Endothelial cell of umbilical vein (primary cell): ENCODE data around the gene SEC14L1. TPM values are rescaled to one million over a fixed set of nuclear protein-coding genes. Genes with fewer than 3 reads are reported as not detected.

Experiments used
- BruUV-seq: library from RNA; stranded (reverse); fragments of 400-500 nt; replicated peaks from 2 replicates; lab custom pipeline; 2021; lab: Mats Ljungman, UMichigan
- CTCF ChIA-PET: fragments of 300-600, 350-600 bp; sonication (Branson Sonifier 250); formaldehyde crosslinking; loops from one replicate; lab custom pipeline; 2021; ENCODE audit warnings: antibody characterized with exemption, inconsistent platforms; lab: Charles Lee
- POLR2A ChIA-PET: fragments of 300-600, 350-600 bp; sonication (Branson Sonifier 250); formaldehyde crosslinking; loops from one replicate; lab custom pipeline; 2021; ENCODE audit warnings: antibody characterized with exemption, inconsistent platforms; lab: Charles Lee
- DNase-seq: peaks from one replicate; pipeline ENCODE4 v3.0.0-alpha.2; 2011; ENCODE audit warnings: low read depth, low spot score
- FAIRE-seq: peaks from 2 replicates; lab custom pipeline; 2011; peaks lifted over from hg19 to GRCh38; lab: Jason Lieb, UNC
- H2AFZ ChIP-seq: 2 replicates; pipeline ENCODE4 v1.6.0; 2012; ENCODE audit warnings: low read depth, low read length, control low read depth, inconsistent platforms
- H3K27ac ChIP-seq: 2 replicates; pipeline ENCODE4 v1.5.1; 2011; ENCODE audit warnings: low read depth, mild to moderate bottlenecking, control low read depth, low read length, moderate library complexity; ENCODE audit not compliant: insufficient read depth
- H3K27me3 ChIP-seq, 2 experiments: 2 replicates each; pipeline versions ENCODE4 v1.6.0 to v1.6.1; 2011; ENCODE audit warnings: low read length in 2 of 2, mixed read lengths in 1 of 2; ENCODE audit not compliant: control insufficient read depth in 2 of 2, insufficient read depth in 2 of 2
- H3K36me3 ChIP-seq, 2 experiments: 2 replicates in 1 of 2; 3 replicates in 1 of 2; pipeline ENCODE4 v1.5.1; 2011; ENCODE audit warnings: low read length in 2 of 2, mild to moderate bottlenecking in 1 of 2, moderate library complexity in 1 of 2; ENCODE audit not compliant: control insufficient read depth in 2 of 2, insufficient read depth in 2 of 2; ENCODE audit errors: extremely low read depth in 1 of 2
- H3K4me1 ChIP-seq: 3 replicates; pipeline ENCODE4 v1.5.1; 2011; ENCODE audit warnings: mild to moderate bottlenecking, low read length; ENCODE audit not compliant: control insufficient read depth, insufficient read depth; ENCODE audit errors: extremely low read depth
- H3K4me2 ChIP-seq: 2 replicates; pipeline ENCODE4 v1.6.1; 2011; ENCODE audit warnings: low read length, control low read depth, mixed read lengths; ENCODE audit not compliant: insufficient read depth
- H3K4me3 ChIP-seq, 3 experiments: fragments of 200-600 bp in 1 of 3; sonication (generic), shearing (Covaris generic) in 1 of 3; replicated peaks in 1 of 3; 2 replicates each; pipeline ENCODE4 v1.5.1; 2011 to 2016; ENCODE audit warnings: control low read depth in 3 of 3, low read length in 3 of 3, mild to moderate bottlenecking in 2 of 3, inconsistent platforms in 1 of 3, low read depth in 1 of 3, moderate library complexity in 1 of 3; ENCODE audit not compliant: insufficient read depth in 1 of 3
- H3K79me2 ChIP-seq: 2 replicates; pipeline ENCODE4 v1.6.0; 2012; ENCODE audit warnings: low read length, inconsistent platforms; ENCODE audit not compliant: control insufficient read depth, insufficient read depth
- H3K9ac ChIP-seq: replicated peaks from 2 replicates; pipeline ENCODE3; 2011; ENCODE audit warnings: low read length, control low read depth; ENCODE audit not compliant: insufficient read depth; ENCODE audit errors: extremely low read depth
- H3K9me1 ChIP-seq: replicated peaks from 3 replicates; pipeline ENCODE4 v1.6.0; 2011; ENCODE audit warnings: mild to moderate bottlenecking, low read length; ENCODE audit not compliant: control insufficient read depth, insufficient read depth; ENCODE audit errors: extremely low read depth
- H3K9me3 ChIP-seq: replicated peaks from 2 replicates; pipeline ENCODE4 v1.5.1; 2012; ENCODE audit warnings: low read length, inconsistent platforms; ENCODE audit not compliant: control insufficient read depth, insufficient read depth
- H4K20me1 ChIP-seq: replicated peaks from 2 replicates; pipeline ENCODE3; 2011; ENCODE audit warnings: mild to moderate bottlenecking, low read length; ENCODE audit not compliant: control insufficient read depth, insufficient read depth; ENCODE audit errors: extremely low read depth
- CTCF ChIP-seq, 2 donors: IDR thresholded peaks; 1 replicate in 1 of 2; 2 replicates in 1 of 2; pipeline ENCODE4 v1.5.1; 2011; ENCODE audit warnings: low read length in 2 of 2, mild to moderate bottlenecking in 2 of 2, moderate library complexity in 2 of 2, control low read depth in 1 of 2, inconsistent platforms in 1 of 2, low read depth in 1 of 2; ENCODE audit not compliant: insufficient read depth in 1 of 2; ENCODE audit errors: extremely low read depth in 1 of 2
- EZH2 ChIP-seq: IDR thresholded peaks from 2 replicates; pipeline ENCODE4 v1.6.1; 2012; ENCODE audit warnings: borderline replicate concordance, low read depth, mild to moderate bottlenecking, moderate library complexity, low read length, inconsistent platforms; ENCODE audit not compliant: severe bottlenecking
- FOS ChIP-seq: IDR thresholded peaks from 2 replicates; pipeline ENCODE4 v1.6.1; 2011; ENCODE audit warnings: mild to moderate bottlenecking, low read length, moderate library complexity, borderline replicate concordance; ENCODE audit not compliant: insufficient read depth
- GATA2 ChIP-seq: IDR thresholded peaks from 2 replicates; pipeline ENCODE4 v1.7.0; 2011; ENCODE audit warnings: low read depth, mild to moderate bottlenecking, moderate library complexity, mixed read lengths, low read length; ENCODE audit not compliant: insufficient read length, insufficient read depth
- JUN ChIP-seq: IDR thresholded peaks from 2 replicates; pipeline ENCODE4 v1.6.1; 2011; ENCODE audit warnings: borderline replicate concordance, low read depth; ENCODE audit not compliant: insufficient read length, insufficient read depth
- MYC ChIP-seq: IDR thresholded peaks from one replicate; pipeline ENCODE4 v1.6.1; 2011; ENCODE audit warnings: mild to moderate bottlenecking, low read depth, low read length
- dilution Hi-C: fragments of 300-500 bp; cut with MboI; formaldehyde crosslinking; loops from one replicate; pipeline ENCODE4 v1.15.0; 2019; ENCODE audit warnings: low sequenced_read_pairs; ENCODE audit not compliant: extremely low pct_ligation_motif_present
- intact Hi-C: fragments of 100-400 bp; cut with micrococcal nuclease; formaldehyde crosslinking; loops from one replicate; pipeline ENCODE4 v1.10.0; 2022
- polyA plus RNA-seq, 4 experiments: library from polyadenylated mRNA; depleted of rRNA in 3 of 4; stranded (reverse) in 3 of 4; unstranded in 1 of 4; fragments of >200 nt; gene quantifications; 2 replicates each; pipeline versions ENCODE4 v1.2.1 to v1.2.3, GENCODE V29; 2011 to 2012; ENCODE audit warnings: missing spikeins in 1 of 4
- total RNA-seq: library from RNA; stranded (reverse); gene quantifications from 2 replicates; pipeline ENCODE4 v1.2.3, GENCODE V29; 2021

SEC14L1 gene
- total and polyA plus RNA-seq, 2 donors (not counting 3 experiments of a cell fraction or from before 2014, with no cell fraction given), result 215 to 631 TPM

- no peak overlapping the region for H3K4me2 ChIP-seq
- H3K27me3 ChIP-seq, result no peaks in the 10 kb centered on the region
- no peak for DNase-seq
- no peak overlapping the region for H2AFZ ChIP-seq
- CTCF ChIA-PET, result interaction anchor here (0.6 to 2.6 kb wide), 9 partner anchors 12 to 111 kb away, joined by 3 to 15 read pairs (median 3); partner anchors contain the start of gene SEC14L1
- peaks cover 27 to 37% of the 10 kb centered on the region in 2 experiments for H3K36me3 ChIP-seq
- H3K9me1 ChIP-seq, result no peaks in the 10 kb centered on the region
- dilution Hi-C loops, result no loop called here
- peak overlapping the region; percentile 25 for H3K27ac ChIP-seq
- no peak overlapping the region for H3K4me3 ChIP-seq
- peaks cover 43% of the 10 kb centered on the region for H3K4me1 ChIP-seq
- peaks cover 50% of the 10 kb centered on the region for H3K79me2 ChIP-seq
- no peaks in the 10 kb centered on the region for H3K9me3 ChIP-seq
- no TSS peak for BruUV-seq
- no peak for FAIRE-seq
- peak overlapping the region; percentile 30 for H3K9ac ChIP-seq
- POLR2A ChIA-PET, result interaction anchor here (0.6 kb wide), 1 partner anchor 87 kb away, joined by 3 read pairs; no protein-coding TSS in a partner anchor
- intact Hi-C loops, result loop anchor here (1.0 kb wide), 1 partner anchor 11 kb away; no protein-coding TSS in a partner anchor
- no peak for TF ChIP-seq CTCF (IDR thresholded peaks at IDR 0.05; ENCODE audit: extremely low read depth in 1 of 2, insufficient read depth in 1 of 2, low read depth in 1 of 2, low read length in 2 of 2)
- TF ChIP-seq MYC, result no peak
- TF ChIP-seq JUN, result no peak
- TF ChIP-seq GATA2, result no peak
- TF ChIP-seq FOS, result no peak
- TF ChIP-seq EZH2, result no peak
- no peaks in the 10 kb centered on the region for H4K20me1 ChIP-seq
These were observed 43.1 kb upstream of the SEC14L1 start for GRCh38 chr17:77097631-77098180.
